Chondrocyte (in vitro differentiated cells): Measurements from ENCODE around the gene ELMO2. TPM values are rescaled to one million over a fixed set of nuclear protein-coding genes. Genes with fewer than 3 reads are reported as not detected.

Experiments
- DNase-seq: peaks from one replicate; pipeline ENCODE4 v3.0.0; 2021; ENCODE audit warnings: mixed read lengths, low spot score
- H3K27ac Mint-ChIP-seq: one replicate; pipeline ENCODE4 v1.8.0; 2021; ENCODE audit warnings: mild to moderate bottlenecking, moderate library complexity, mixed read lengths; ENCODE audit not compliant: unreplicated experiment
- H3K27me3 Mint-ChIP-seq: 2 replicates; pipeline ENCODE4 v1.8.0; 2021; ENCODE audit warnings: low read depth, mixed read lengths
- H3K36me3 Mint-ChIP-seq: 2 replicates; pipeline ENCODE4 v1.8.0; 2021; ENCODE audit warnings: low read depth, mixed read lengths
- H3K4me1 Mint-ChIP-seq: 2 replicates; pipeline ENCODE4 v1.8.0; 2021; ENCODE audit warnings: low read depth, mild to moderate bottlenecking, mixed read lengths
- H3K4me3 Mint-ChIP-seq: one replicate; pipeline ENCODE4 v1.8.0; 2021; ENCODE audit warnings: mild to moderate bottlenecking, moderate library complexity, mixed read lengths; ENCODE audit not compliant: unreplicated experiment
- H3K9me3 Mint-ChIP-seq: 2 replicates; pipeline ENCODE4 v1.8.0; 2021; ENCODE audit warnings: low read depth, mixed read lengths
- total RNA-seq: library from RNA; stranded (reverse); gene quantifications from 3 replicates; pipeline ENCODE4 v1.2.1, GENCODE V29; 2021
- TF ChIP-seq, protein P1 (sequence below): fragments of 200-600 bp; sonication (generic); IDR thresholded peaks from 2 replicates; pipeline ENCODE4 v1.5.0; 2021; ENCODE audit warnings: antibody characterized with exemption, mild to moderate bottlenecking, moderate library complexity

The ELMO2 gene
- total RNA-seq, 1 donor from 2014 or later, result 52.9 TPM

DNA sequence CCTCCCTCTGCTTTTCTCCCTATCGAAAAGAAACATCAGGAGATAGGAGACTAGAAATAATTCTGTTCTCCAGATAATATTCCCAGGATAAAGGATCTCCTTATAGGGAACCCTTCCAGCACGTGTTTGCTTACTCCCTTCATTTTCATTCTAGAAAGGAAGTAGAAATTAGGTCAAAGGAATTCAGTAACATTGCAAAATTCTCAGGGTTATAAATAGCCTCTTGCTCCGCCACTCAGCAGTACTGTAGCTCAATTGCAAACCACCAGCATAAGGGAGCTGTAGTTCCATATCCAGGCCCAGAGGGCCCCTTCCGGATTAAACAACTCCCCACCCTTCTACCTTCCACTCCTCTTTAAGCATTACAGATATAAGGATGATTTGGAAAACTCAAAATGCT lies 6.2 kb downstream of the ELMO2 start:
- DNase-seq, result no peak
- TF ChIP-seq, protein P1, sequence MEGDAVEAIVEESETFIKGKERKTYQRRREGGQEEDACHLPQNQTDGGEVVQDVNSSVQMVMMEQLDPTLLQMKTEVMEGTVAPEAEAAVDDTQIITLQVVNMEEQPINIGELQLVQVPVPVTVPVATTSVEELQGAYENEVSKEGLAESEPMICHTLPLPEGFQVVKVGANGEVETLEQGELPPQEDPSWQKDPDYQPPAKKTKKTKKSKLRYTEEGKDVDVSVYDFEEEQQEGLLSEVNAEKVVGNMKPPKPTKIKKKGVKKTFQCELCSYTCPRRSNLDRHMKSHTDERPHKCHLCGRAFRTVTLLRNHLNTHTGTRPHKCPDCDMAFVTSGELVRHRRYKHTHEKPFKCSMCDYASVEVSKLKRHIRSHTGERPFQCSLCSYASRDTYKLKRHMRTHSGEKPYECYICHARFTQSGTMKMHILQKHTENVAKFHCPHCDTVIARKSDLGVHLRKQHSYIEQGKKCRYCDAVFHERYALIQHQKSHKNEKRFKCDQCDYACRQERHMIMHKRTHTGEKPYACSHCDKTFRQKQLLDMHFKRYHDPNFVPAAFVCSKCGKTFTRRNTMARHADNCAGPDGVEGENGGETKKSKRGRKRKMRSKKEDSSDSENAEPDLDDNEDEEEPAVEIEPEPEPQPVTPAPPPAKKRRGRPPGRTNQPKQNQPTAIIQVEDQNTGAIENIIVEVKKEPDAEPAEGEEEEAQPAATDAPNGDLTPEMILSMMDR, result peak; percentile 46
- H3K4me1 Mint-ChIP-seq, result peaks cover 53% of the 10 kb centered on the region

DNA sequence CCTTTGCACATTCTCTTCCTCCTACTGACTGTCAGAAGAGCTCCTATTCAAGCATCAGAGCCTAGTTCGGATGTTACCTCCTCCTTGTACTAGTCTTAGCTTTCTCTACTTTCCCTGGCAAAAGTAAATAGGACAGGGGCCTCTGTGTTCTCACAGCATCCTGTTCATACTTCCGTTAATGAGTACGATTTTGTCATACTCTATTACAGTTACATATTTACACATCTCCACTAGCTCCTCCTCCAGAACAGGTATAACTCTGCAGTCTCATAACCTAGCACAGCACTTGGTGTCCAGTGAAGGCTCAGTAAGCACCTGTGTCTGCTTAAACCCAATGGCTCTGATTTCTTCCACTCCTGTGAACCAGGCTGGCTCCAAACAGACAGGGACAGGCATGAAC lies 7.0 kb downstream of the ELMO2 start:
- H3K36me3 Mint-ChIP-seq, result peaks cover 7% of the 10 kb centered on the region
- H3K9me3 Mint-ChIP-seq, result no peaks in the 10 kb centered on the region

More for the DNA sequence above, 6.2 kb downstream of the ELMO2 start:
- Mint-ChIP-seq H3K27ac (peak overlapping the region; percentile 93), H3K9me3 (no peaks in the 10 kb centered on the region), H3K36me3 (peaks cover 7% of the 10 kb centered on the region), H3K4me3 (peak overlapping the region; percentile 43), H3K27me3 (no peaks in the 10 kb centered on the region)

DNA sequence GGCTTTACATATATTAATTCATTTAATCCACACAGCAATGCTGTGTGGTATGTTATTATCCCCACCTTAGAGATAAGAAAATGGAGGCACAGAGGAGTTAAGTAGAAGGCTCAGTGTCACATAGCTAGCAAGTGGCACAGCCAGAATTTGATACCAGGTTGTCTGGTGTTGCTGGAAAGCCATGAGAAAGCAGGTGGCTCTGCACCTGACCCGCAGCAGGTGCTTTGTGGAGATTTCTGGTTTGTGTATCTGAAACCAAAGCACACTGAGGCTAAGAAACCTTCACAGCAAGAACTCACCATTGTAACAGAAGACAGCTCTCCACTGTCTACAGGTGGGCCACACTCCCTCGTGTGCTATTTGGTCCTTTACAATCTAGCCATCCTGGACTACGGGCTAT lies 7.5 kb downstream of the ELMO2 start:
- H3K4me3 Mint-ChIP-seq, result no peak overlapping the region
- peaks cover 46% of the 10 kb centered on the region for H3K4me1 Mint-ChIP-seq
- H3K27me3 Mint-ChIP-seq, result no peaks in the 10 kb centered on the region
- H3K9me3 Mint-ChIP-seq, result no peaks in the 10 kb centered on the region
- TF ChIP-seq, protein P1, result no peak
- H3K36me3 Mint-ChIP-seq, result peaks cover 10% of the 10 kb centered on the region
- no peak for DNase-seq
- H3K27ac Mint-ChIP-seq, result peak overlapping the region; percentile 85

More for the DNA sequence above, 7.0 kb downstream of the ELMO2 start:
- TF ChIP-seq, protein P1, result no peak
- H3K4me1 Mint-ChIP-seq, result peaks cover 50% of the 10 kb centered on the region
- no peak for DNase-seq
- peak overlapping the region; percentile 85 for H3K27ac Mint-ChIP-seq
- no peaks in the 10 kb centered on the region for H3K27me3 Mint-ChIP-seq
- H3K4me3 Mint-ChIP-seq, result no peak overlapping the region

DNA sequence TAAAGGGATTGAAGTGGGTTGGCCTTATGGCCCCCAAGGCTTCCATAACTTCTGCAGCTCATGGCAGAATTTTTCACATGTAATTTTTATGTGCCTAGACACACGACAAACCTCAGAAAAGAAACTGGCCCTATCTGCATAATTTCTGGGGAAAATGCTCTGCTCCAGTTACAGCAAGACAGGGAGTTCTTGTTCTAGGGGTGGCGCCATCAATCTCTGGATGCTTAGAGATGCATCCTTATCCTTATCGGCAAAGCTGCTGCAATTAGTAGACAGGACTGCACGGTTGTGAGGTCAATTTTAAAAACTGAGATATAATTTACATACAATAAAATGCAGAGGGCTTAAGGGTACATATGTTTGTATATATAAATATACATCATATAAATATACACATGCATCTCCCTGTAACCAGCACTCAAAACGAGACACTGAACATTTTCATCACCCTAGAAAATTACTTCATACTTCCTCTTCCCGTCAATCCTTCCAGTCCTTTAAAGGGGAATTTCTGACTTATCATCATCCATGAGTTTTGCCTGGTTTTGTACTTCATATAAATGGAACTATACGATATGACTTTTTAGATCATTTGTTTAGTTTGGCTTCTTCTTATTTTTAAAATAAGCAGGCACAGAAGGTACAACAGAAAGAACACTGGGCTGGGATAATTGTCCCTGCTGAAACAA lies 10.2 kb downstream of the ELMO2 start:
- DNase-seq, result no peak
- Mint-ChIP-seq H3K4me1 (peaks cover 28% of the 10 kb centered on the region), H3K36me3 (peaks cover 23% of the 10 kb centered on the region), H3K4me3 (no peak overlapping the region), H3K9me3 (no peaks in the 10 kb centered on the region), H3K27ac (no peak overlapping the region), H3K27me3 (no peaks in the 10 kb centered on the region)
- TF ChIP-seq, protein P1, result no peak

DNA sequence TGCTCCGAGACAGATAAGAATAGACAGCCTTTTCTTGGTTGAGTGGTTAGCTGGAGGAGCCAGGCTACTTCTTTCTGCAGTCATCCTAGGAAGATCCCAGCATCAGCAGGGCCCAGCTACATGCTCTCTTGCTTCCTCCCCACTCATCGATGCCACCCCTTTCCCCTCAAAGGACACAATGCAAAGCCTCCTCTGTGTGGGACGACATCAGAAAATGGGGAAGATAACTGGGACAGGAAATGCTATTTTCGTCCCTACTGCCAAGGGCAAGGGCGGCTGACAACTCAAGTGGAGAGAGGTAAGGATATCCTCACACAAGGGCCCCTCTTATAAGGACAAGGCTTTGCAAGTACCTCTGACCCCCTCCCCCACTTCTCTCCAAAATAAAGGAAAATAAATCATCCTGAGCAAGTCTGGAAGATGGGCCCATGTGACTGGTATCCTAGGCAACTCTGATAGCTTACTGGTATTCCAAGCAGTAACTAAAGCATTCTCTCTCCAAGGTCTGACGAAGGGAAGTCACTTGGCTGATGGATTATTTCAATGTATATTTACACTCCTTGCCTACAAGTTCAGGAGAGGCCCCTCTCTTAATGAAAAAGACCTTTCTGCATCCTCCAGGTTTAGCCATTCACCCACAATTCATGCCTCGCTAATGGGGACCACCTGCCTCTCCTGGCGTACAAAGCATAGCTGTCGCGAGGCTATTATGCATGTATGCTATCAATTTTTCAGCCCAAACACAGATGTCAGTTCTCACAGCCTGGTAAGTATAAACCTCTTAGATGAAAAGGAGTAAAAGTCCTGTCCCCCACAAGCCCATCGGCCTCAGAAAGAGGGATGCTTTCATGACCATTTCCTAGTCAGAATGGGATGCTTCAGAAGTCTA lies 11.3 kb downstream of the ELMO2 start:
- peaks cover 29% of the 10 kb centered on the region for H3K36me3 Mint-ChIP-seq
- no peaks in the 10 kb centered on the region for H3K27me3 Mint-ChIP-seq

More for the DNA sequence above, 11.3 kb downstream of the ELMO2 start:
- no peak for DNase-seq
- Mint-ChIP-seq H3K9me3 (no peaks in the 10 kb centered on the region), H3K4me1 (peaks cover 17% of the 10 kb centered on the region), H3K4me3 (no peak overlapping the region), H3K27ac (no peak overlapping the region)
- TF ChIP-seq, protein P1, result no peak
